KMS-11 (cell line): ENCODE data around the gene PCDHGA7.
"Not testable (repeated sequence)": the region's sequence is repeated elsewhere in the genome, so short reads cannot be mapped to it uniquely, and the experiment has no call there.

Source experiments
- H2AFZ ChIP-seq: fragments of 200-600 bp; sonication (generic); 2 replicates; pipeline ENCODE4 v1.6.1; 2016; ENCODE audit warnings: antibody characterized with exemption, mixed run types, low read depth
- H3K27ac ChIP-seq: fragments of 200-600 bp; sonication (generic); 2 replicates; pipeline ENCODE4 v1.6.1; 2016; ENCODE audit warnings: mild to moderate bottlenecking, mixed run types
- H3K27me3 ChIP-seq: fragments of 200-600 bp; sonication (generic); 2 replicates; pipeline ENCODE4 v1.6.1; 2017; ENCODE audit warnings: mild to moderate bottlenecking, low read depth, mixed run types, moderate library complexity; ENCODE audit not compliant: insufficient read depth
- H3K36me3 ChIP-seq: fragments of 200-600 bp; sonication (generic); 2 replicates; pipeline ENCODE4 v1.6.1; 2017; ENCODE audit warnings: mild to moderate bottlenecking, mixed run types; ENCODE audit not compliant: insufficient read depth
- H3K4me1 ChIP-seq: fragments of 200-600 bp; sonication (generic); 2 replicates; pipeline ENCODE4 v1.6.1; 2016; ENCODE audit warnings: mild to moderate bottlenecking, low read depth, mixed run types; ENCODE audit not compliant: poor library complexity, severe bottlenecking
- H3K4me2 ChIP-seq: fragments of 200-600 bp; sonication (generic); 2 replicates; pipeline ENCODE4 v1.7.0; 2016; ENCODE audit warnings: mild to moderate bottlenecking, mixed run types
- H3K4me3 ChIP-seq: fragments of 200-600 bp; sonication (generic); IDR thresholded peaks from 2 replicates; pipeline ENCODE4 v1.6.1; 2017; ENCODE audit warnings: low read depth, low read length, mixed read lengths; ENCODE audit not compliant: insufficient read depth
- H3K79me2 ChIP-seq: fragments of 200-600 bp; sonication (generic); 2 replicates; pipeline ENCODE4 v1.6.1; 2016; ENCODE audit warnings: low read depth, mixed run types; ENCODE audit not compliant: insufficient read depth
- H3K9ac ChIP-seq: fragments of 200-600 bp; sonication (generic); 2 replicates; pipeline ENCODE4 v1.6.1; 2016; ENCODE audit warnings: mild to moderate bottlenecking, mixed run types
- H4K20me1 ChIP-seq: fragments of 200-600 bp; sonication (generic); 2 replicates; pipeline ENCODE4 v1.6.1; 2016; ENCODE audit warnings: mild to moderate bottlenecking, mixed run types; ENCODE audit not compliant: insufficient read depth
- TF ChIP-seq, protein P1 (sequence below): fragments of 200-600 bp; sonication (generic); conservative IDR thresholded peaks from 2 replicates; pipeline ENCODE4 v1.6.1; 2017; ENCODE audit warnings: low read depth, mild to moderate bottlenecking, antibody characterized with exemption, low read length, moderate library complexity, mixed read lengths

Gene PCDHGA7

DNA sequence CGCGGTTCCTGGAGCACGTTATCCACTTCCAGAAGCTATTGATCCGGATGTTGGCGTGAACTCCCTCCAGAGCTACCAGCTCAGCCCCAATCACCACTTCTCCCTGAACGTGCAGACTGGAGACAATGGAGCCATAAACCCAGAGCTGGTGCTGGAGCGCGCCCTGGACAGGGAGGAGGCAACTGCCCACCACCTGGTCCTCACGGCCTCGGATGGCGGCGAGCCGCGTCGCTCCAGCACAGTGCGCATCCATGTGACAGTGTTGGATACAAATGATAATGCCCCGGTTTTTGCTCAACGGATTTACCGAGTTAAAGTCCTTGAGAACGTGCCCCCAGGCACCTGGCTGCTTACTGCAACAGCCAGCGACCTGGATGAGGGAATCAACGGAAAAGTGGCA is 20.8 kb downstream of the PCDHGA7 start:
- Histone ChIP-seq H3K27me3 (no peaks in the 10 kb centered on the region), H3K27ac (no peak overlapping the region), H3K36me3 (no peaks in the 10 kb centered on the region), H3K4me3 (no peak overlapping the region), H3K4me2 (no peak overlapping the region), H2AFZ (no peak overlapping the region), H3K79me2 (no peaks in the 10 kb centered on the region), H3K9ac (no peak overlapping the region), H4K20me1 (no peaks in the 10 kb centered on the region), H3K4me1 (no peaks in the 10 kb centered on the region)
- TF ChIP-seq, protein P1, sequence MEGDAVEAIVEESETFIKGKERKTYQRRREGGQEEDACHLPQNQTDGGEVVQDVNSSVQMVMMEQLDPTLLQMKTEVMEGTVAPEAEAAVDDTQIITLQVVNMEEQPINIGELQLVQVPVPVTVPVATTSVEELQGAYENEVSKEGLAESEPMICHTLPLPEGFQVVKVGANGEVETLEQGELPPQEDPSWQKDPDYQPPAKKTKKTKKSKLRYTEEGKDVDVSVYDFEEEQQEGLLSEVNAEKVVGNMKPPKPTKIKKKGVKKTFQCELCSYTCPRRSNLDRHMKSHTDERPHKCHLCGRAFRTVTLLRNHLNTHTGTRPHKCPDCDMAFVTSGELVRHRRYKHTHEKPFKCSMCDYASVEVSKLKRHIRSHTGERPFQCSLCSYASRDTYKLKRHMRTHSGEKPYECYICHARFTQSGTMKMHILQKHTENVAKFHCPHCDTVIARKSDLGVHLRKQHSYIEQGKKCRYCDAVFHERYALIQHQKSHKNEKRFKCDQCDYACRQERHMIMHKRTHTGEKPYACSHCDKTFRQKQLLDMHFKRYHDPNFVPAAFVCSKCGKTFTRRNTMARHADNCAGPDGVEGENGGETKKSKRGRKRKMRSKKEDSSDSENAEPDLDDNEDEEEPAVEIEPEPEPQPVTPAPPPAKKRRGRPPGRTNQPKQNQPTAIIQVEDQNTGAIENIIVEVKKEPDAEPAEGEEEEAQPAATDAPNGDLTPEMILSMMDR = no peak

DNA sequence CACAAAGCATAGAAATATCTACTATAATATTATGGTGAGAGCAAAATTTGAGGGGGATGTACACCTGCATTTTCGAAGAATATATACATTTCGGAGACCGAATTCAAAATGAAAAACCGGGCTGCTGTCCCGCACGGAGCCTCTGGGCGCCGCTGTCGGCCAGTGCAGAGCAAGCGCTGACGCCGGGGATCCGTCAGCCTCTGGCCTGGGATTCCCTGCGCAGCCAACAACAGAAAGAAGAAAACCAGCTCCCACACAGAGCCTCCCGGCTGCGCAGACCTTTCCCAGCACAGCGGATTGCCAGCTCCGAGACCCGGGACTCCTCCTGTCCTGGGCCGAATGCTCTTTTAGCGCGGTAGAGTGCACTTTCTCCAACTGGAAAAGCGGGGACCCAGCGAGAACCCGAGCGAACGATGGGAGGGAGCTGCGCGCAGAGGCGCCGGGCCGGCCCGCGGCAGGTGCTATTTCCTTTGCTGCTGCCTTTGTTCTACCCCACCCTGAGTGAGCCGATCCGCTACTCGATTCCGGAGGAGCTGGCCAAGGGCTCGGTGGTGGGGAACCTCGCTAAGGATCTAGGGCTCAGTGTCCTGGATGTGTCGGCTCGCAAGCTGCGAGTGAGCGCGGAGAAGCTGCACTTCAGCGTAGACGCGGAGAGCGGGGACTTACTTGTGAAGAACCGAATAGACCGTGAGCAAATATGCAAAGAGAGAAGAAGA is 25.4 kb downstream of the PCDHGA7 start, which contains the start of gene PCDHGB6:
Gene PCDHGB6 (plus strand): TSS at position 232 of the 716 bp plus-strand sequence. CDS start 182 bp downstream, at position 414.
- not testable (repeated sequence) for H3K9ac ChIP-seq, H2AFZ ChIP-seq, H3K4me3 ChIP-seq, H4K20me1 ChIP-seq, H3K27ac ChIP-seq, H3K79me2 ChIP-seq, H3K4me2 ChIP-seq, H3K27me3 ChIP-seq, H3K36me3 ChIP-seq, H3K4me1 ChIP-seq

DNA sequence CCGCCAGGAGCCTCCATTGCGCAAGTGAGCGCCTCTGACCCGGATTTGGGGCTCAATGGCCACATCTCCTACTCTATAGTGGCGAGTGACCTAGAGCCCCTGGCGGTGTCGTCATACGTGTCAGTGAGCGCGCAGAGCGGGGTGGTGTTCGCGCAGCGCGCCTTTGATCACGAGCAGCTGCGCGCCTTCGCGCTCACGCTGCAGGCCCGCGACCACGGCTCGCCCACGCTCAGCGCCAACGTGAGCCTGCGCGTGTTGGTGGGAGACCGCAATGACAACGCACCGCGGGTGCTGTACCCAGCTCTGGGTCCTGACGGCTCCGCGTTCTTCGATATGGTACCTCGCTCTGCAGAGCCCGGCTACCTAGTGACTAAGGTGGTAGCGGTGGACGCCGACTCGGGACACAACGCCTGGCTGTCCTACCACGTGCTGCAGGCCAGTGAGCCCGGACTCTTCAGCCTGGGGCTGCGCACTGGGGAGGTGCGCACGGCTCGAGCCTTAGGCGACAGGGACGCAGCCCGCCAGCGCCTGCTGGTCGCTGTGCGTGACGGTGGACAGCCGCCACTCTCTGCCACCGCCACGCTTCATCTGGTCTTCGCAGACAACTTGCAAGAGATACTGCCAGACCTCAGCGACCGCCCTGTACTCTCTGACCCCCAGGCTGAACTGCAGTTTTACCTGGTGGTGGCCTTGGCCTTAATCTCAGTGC is 27.2 kb downstream of the PCDHGA7 start:
- Histone ChIP-seq H3K27ac (no peak overlapping the region), H3K9ac (no peak overlapping the region), H3K36me3 (no peaks in the 10 kb centered on the region), H4K20me1 (no peaks in the 10 kb centered on the region), H2AFZ (no peak overlapping the region), H3K4me3 (no peak overlapping the region), H3K4me2 (no peak overlapping the region), H3K4me1 (no peaks in the 10 kb centered on the region), H3K27me3 (no peaks in the 10 kb centered on the region), H3K79me2 (no peaks in the 10 kb centered on the region)
- TF ChIP-seq, protein P1 = no peak

DNA sequence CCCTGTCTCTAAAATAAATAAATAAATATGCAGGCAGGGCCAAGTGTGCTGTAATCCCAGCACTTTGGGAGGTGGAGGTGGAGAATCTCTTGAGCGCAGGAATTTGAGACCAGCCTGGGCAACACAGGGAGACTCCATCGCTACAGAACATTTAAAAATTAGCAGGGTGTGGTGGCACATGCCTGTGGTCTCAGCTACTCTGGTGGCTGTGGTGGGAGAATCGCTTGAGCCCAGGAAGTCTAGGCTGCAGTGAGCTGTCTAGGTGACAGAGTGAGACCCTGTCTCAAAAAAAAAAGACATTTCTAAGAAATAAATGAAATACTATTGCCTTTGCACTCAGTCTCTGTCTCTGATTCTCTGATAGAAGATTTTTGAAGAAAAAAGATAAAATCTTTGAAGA is 29.0 kb downstream of the PCDHGA7 start:
- no peak overlapping the region for H3K4me3 ChIP-seq
- H3K27ac ChIP-seq = no peak overlapping the region
- no peak overlapping the region for H2AFZ ChIP-seq
- no peak overlapping the region for H3K4me2 ChIP-seq
- H3K9ac ChIP-seq = no peak overlapping the region
- no peaks in the 10 kb centered on the region for H3K4me1 ChIP-seq
- H3K79me2 ChIP-seq = no peaks in the 10 kb centered on the region
- TF ChIP-seq, protein P1 = no peak
- no peaks in the 10 kb centered on the region for H4K20me1 ChIP-seq
- H3K27me3 ChIP-seq = no peaks in the 10 kb centered on the region
- no peaks in the 10 kb centered on the region for H3K36me3 ChIP-seq
